ENCODE results near the gene PRSS57. TPM values are rescaled to one million over a fixed set of nuclear protein-coding genes. Genes with fewer than 3 reads are reported as not detected.
"Not testable (repeated sequence)": the region's sequence is repeated elsewhere in the genome, so short reads cannot be mapped to it uniquely, and the experiment has no call there.

The PRSS57 gene
- polyA plus RNA-seq, 1 donor = 1.1 TPM

DNA sequence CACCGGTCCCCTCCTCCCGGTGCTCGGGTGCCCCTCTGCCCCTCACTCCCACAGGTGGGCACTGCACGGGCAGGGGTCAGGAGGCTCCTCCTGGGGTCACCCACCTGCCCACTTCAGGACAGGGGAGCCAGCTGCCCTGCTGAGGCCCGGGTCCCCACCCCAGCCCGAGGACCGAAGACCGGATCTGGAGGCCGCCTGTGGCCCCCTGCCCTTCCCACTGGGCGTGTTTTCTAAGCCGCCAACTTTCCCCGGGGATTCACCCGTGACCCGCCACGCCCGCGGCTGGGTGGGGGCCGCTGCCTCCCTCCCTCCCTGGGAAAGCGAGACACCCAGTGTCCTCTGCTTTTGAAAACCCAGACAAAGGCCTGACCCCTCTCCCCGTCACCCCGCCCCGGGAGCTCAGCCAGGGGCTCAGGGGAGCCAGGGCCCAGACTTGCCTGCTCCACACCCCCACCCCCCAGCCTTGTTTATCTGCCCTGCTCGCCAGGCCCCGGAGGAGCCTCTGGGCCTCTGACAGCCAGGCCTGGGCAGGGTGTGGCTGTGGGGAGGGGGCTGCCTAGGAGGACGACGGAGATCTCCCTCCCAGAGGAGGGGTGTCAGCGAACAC is 14.8 kb upstream of the PRSS57 start:
- DNase-seq = peak in 1 of 2 donors; percentile 50

DNA sequence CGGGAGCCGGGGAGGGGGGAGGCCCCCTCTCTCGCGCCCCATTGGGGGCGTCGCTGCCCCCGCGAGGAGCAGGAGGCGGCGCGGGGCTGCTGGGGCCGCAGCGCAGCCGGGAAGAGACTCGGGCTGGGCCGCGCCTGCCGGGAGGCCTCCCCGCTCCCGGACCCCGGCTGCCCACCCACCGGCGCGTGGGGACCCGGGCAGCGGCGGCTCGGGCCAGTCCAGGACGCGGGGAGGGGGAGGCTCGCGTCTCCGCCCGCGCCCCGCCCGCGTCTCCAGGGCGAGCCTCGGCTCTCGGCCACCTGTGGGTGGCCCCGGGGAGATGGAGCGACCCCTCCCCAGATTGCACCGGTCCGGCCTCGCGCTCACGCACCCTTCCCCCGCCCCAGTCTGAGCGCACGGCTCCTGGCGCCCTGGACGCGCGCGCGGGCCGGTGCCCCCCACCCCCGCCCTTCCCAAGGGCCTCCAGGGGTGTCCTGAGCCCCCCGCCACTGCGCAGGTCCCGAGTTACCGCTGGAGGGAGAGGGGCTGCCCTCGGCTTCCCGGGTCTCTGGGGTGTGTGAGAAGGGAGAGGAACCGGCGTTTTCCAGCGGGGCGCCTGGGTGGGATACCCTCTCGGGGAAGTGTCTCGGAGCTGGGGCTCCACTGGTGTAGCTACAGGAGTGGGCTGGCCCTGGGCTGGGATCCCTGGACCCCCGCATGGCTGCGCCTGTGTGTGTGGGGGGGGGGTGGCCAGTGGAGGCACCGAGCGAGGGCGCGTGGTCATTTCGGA is 14.1 kb upstream of the PRSS57 start:
- peaks cover 4% of the 10 kb centered on the region for H3K9me3 ChIP-seq (ENCODE audit: control insufficient read depth, low read depth, low read length)
- H3K27me3 ChIP-seq (ENCODE audit: control insufficient read depth, insufficient read depth, low read length) = peaks cover 1% of the 10 kb centered on the region
- peak in 1 of 2 donors; percentile 17 for DNase-seq
- H3K4me3 ChIP-seq (ENCODE audit: low read length) = peak overlapping the region; percentile 58
- H3K4me1 ChIP-seq (ENCODE audit: control insufficient read depth, insufficient read depth, low read length) = peaks cover 19% of the 10 kb centered on the region
- H3K36me3 ChIP-seq (ENCODE audit: control insufficient read depth, insufficient read depth, low read length) = no peaks in the 10 kb centered on the region
- H3K27ac ChIP-seq (ENCODE audit: low read length) = no peak overlapping the region
- WGBS (ENCODE audit: insufficient coverage, low lambda C conversion rate) = no CpG with 5 or more reads among the region's 78 CpGs

More for the DNA sequence above, 14.8 kb upstream of the PRSS57 start:
- peaks cover 4% of the 10 kb centered on the region for H3K9me3 ChIP-seq (ENCODE audit: control insufficient read depth, low read depth, low read length)
- no peaks in the 10 kb centered on the region for H3K36me3 ChIP-seq (ENCODE audit: control insufficient read depth, insufficient read depth, low read length)
- H3K27me3 ChIP-seq (ENCODE audit: control insufficient read depth, insufficient read depth, low read length) = no peaks in the 10 kb centered on the region
- peak overlapping the region; percentile 58 for H3K4me3 ChIP-seq (ENCODE audit: low read length)
- peak overlapping the region; percentile 17 for H3K27ac ChIP-seq (ENCODE audit: low read length)
- no CpG with 5 or more reads among the region's 27 CpGs for WGBS (ENCODE audit: insufficient coverage, low lambda C conversion rate)
- H3K4me1 ChIP-seq (ENCODE audit: control insufficient read depth, insufficient read depth, low read length) = peaks cover 17% of the 10 kb centered on the region

DNA sequence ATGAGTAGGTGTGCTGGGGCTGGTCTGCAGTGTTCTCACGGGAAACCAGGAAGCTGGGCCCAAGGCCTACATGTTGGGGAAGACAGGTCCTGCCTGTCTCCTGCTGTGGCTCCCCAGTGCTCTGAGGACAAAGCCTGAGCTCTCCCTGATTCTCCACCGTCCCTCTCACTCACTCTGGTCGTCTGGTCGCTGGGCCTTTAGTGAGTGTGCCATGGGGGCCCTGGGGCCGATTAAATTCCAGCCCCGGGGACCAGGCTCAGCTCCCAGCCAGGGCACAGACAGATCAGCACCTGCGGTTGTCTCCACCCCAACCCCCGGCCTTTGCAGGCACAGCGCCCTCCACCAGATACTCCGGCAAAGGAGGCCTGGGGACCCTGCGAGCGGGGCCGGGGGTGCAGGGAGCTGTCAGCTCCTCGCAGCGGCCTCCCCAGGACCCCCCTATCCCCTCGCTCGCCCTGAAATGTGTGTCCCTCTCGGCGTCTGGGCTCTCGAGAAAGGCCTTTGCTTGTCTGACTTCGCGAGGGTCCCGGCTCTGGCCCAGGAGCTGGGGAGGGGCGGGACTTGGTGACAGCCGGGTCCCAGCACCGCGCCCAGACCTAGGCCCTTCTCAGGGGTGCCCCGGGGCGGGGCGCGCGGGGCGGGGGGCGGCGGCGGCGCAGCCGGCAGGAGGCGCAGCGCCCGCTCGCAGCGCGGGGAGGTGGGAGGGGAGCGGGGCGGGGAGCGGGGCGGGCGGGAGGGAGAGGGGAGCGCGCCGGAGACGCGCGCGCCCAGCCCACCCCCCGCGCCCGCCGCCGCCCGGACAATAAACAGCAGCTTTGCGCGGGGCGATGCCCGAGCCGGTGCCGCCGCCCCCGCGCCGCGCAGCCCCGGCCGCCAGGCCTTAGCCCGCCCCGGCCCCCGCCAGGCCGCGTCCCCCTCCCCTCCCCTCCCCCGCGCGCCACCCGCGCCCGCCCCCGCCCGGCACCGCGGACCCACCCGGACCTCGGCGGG is 13.2 kb upstream of the PRSS57 start, which contains the start of gene PALM:
PALM (plus strand) TSS at position 782 of the 990 bp plus-strand sequence. CDS start 212 bp downstream, outside the sequence.
- H3K9me3 ChIP-seq (ENCODE audit: control insufficient read depth, low read depth, low read length) = peaks cover 7% of the 10 kb centered on the region
- peak within 1 kb of the TSS; percentile 61 for H3K4me3 ChIP-seq (ENCODE audit: low read length)
- H3K36me3 ChIP-seq (ENCODE audit: control insufficient read depth, insufficient read depth, low read length) = no peaks in the 10 kb centered on the region
- H3K27me3 ChIP-seq (ENCODE audit: control insufficient read depth, insufficient read depth, low read length) = peaks cover 4% of the 10 kb centered on the region
- H3K27ac ChIP-seq (ENCODE audit: low read length) = peak within 1 kb of the TSS; percentile 40
- H3K4me1 ChIP-seq (ENCODE audit: control insufficient read depth, insufficient read depth, low read length) = peaks cover 23% of the 10 kb centered on the region
- no CpG with 5 or more reads among the region's 93 CpGs for WGBS (ENCODE audit: insufficient coverage, low lambda C conversion rate)
- peak in 1 of 2 donors; percentile 32 for DNase-seq

DNA sequence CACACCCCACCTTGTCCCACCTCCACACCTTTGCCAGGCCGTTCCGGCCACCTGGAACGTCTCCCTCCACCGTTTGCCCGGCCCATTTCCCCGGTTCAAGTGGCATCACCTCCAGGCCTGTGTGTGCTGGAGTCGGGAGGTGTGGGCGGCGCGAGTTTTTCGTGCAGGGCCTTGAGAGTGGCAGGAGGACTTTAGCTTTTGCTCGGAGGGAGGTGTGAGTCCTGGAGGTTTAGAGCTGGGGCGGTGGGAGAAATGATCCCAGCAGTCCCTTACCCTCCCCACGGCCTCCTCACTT is 9.1 kb upstream of the PRSS57 start:
- WGBS (ENCODE audit: insufficient coverage, low lambda C conversion rate) = 20% methylated on average over 1 of the region's 14 CpGs
- H3K36me3 ChIP-seq (ENCODE audit: control insufficient read depth, insufficient read depth, low read length) = no peaks in the 10 kb centered on the region
- peak overlapping the region; percentile 29 for H3K4me3 ChIP-seq (ENCODE audit: low read length)
- H3K27ac ChIP-seq (ENCODE audit: low read length) = no peak overlapping the region
- peaks cover 7% of the 10 kb centered on the region for H3K9me3 ChIP-seq (ENCODE audit: control insufficient read depth, low read depth, low read length)
- peaks cover 4% of the 10 kb centered on the region for H3K27me3 ChIP-seq (ENCODE audit: control insufficient read depth, insufficient read depth, low read length)
- H3K4me1 ChIP-seq (ENCODE audit: control insufficient read depth, insufficient read depth, low read length) = peaks cover 10% of the 10 kb centered on the region
- no peak for DNase-seq

DNA sequence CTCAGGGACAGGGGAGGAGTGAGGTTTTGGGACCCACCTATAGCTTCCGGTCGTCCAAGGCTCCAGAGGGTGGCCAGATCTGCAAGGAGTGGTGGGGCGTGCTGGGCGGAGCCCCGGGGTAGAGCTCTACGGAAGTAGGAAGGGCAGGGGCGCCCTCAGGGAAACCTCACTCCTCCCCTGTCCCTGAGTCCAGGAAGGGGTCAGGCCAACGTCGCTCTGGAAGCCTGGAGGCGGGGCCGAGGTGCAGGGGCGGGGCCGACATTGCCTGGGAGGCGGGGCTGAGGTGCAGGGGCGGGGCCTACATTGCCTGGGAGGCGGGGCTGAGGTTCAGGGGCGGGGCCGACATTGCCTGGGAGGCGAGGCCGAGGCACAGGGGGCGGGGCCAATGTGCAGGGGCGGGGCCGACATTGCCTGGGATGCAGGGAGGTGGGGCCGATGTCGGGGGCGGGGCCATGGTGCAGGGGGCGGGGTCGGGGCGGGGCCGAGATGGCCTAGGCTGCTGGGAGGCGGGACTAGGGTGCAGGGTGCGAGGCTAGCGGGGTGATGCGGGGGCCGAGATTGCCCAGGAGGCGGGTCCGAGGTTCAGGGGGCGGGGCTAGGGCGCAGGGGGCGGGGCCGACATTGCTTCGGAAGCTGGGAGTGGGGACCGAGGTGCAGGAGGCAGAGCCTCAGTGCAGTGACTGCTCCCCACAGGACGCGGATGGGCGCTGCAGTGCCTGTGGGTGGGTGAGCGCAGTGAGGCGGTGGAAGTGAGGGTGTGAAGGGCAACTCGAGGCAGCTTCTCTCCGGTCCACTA is 8.6 kb upstream of the PRSS57 start:
- peak; percentile 90 to 91 for DNase-seq
- Histone ChIP-seq H3K4me1 (ENCODE audit: control insufficient read depth, insufficient read depth, low read length) (peaks cover 10% of the 10 kb centered on the region), H3K9me3 (ENCODE audit: control insufficient read depth, low read depth, low read length) (peaks cover 7% of the 10 kb centered on the region), H3K27me3 (ENCODE audit: control insufficient read depth, insufficient read depth, low read length) (peaks cover 4% of the 10 kb centered on the region), H3K36me3 (ENCODE audit: control insufficient read depth, insufficient read depth, low read length) (no peaks in the 10 kb centered on the region), H3K4me3 (ENCODE audit: low read length) (peak overlapping the region; percentile 67), H3K27ac (ENCODE audit: low read length) (peak overlapping the region; percentile 61)
- WGBS (ENCODE audit: insufficient coverage, low lambda C conversion rate) = no CpG with 5 or more reads among the region's 50 CpGs

DNA sequence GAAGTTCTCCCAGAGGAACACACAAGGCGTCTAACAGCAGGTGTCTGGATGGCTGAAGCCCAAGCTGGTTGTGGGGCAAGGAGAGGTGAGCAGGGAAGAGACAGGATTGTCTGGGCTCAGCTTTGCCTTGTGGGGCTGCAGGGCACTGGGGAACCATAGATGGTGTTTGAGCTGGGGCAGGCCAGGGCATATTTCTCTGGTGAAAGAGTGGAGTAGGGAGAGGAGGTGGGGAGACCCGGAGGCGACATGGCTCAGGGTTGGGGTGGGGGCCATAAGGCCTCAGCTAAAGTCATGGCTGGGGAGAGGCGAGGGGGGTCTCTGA is 8.0 kb upstream of the PRSS57 start:
- WGBS (ENCODE audit: insufficient coverage, low lambda C conversion rate) = 33% methylated on average over 2 of the region's 4 CpGs
- Histone ChIP-seq H3K27ac (ENCODE audit: low read length) (peak overlapping the region; percentile 61), H3K4me3 (ENCODE audit: low read length) (peak overlapping the region; percentile 67), H3K36me3 (ENCODE audit: control insufficient read depth, insufficient read depth, low read length) (no peaks in the 10 kb centered on the region), H3K4me1 (ENCODE audit: control insufficient read depth, insufficient read depth, low read length) (peaks cover 7% of the 10 kb centered on the region), H3K27me3 (ENCODE audit: control insufficient read depth, insufficient read depth, low read length) (peaks cover 4% of the 10 kb centered on the region), H3K9me3 (ENCODE audit: control insufficient read depth, low read depth, low read length) (peaks cover 4% of the 10 kb centered on the region)
- no peak for DNase-seq

DNA sequence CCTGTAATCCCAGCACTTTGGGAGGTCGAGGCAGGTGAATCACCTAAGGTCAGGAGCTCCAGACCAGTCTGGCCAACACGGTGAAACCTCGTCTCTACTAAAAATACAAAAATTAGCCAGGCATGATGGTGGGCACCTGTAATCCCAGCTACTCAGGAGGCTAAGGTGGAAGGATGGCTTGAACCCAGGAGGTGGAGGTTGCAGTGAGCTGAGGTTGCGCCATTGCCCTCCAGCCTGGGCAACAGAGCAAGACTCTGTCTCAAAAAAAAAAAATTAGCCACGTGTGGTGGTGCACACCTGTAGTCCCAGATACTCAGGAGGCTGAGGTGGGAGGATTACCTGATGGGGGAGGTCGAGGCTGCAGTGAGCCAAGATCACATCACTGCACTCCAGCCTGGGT is 7.6 kb upstream of the PRSS57 start:
- not testable (repeated sequence) for H3K9me3 ChIP-seq (ENCODE audit: control insufficient read depth, low read depth, low read length); H3K27ac ChIP-seq (ENCODE audit: low read length); H3K36me3 ChIP-seq (ENCODE audit: control insufficient read depth, insufficient read depth, low read length); DNase-seq; H3K27me3 ChIP-seq (ENCODE audit: control insufficient read depth, insufficient read depth, low read length); H3K4me1 ChIP-seq (ENCODE audit: control insufficient read depth, insufficient read depth, low read length)
- H3K4me3 ChIP-seq (ENCODE audit: low read length) = peak overlapping the region; percentile 67
- WGBS (ENCODE audit: insufficient coverage, low lambda C conversion rate) = no CpG with 5 or more reads among the region's 6 CpGs

DNA sequence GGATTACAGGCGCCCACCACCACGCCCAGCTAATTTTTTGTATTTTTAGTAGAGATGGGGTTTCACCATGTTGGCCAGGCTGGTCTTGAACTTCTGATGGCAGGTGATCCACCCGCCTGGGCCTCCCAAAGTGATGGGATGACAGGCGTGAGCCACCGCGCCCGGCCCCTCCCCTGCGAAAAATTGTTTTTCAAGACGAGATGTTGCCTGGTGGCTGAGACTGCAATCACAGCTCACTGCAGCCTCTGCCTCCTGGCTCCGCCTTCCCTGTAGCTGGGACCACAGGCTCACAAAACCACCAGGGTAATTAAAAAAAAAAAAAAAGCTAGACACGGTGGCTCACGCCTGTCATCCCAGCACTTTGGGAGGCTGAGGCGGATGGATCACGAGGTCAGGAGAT is 4.6 kb upstream of the PRSS57 start:
- not testable (repeated sequence) for DNase-seq; H3K4me1 ChIP-seq (ENCODE audit: control insufficient read depth, insufficient read depth, low read length); H3K27ac ChIP-seq (ENCODE audit: low read length); H3K36me3 ChIP-seq (ENCODE audit: control insufficient read depth, insufficient read depth, low read length); H3K9me3 ChIP-seq (ENCODE audit: control insufficient read depth, low read depth, low read length); H3K4me3 ChIP-seq (ENCODE audit: low read length)
- no CpG with 5 or more reads among the region's 14 CpGs for WGBS (ENCODE audit: insufficient coverage, low lambda C conversion rate)
- H3K27me3 ChIP-seq (ENCODE audit: control insufficient read depth, insufficient read depth, low read length) = peaks cover 11% of the 10 kb centered on the region

DNA sequence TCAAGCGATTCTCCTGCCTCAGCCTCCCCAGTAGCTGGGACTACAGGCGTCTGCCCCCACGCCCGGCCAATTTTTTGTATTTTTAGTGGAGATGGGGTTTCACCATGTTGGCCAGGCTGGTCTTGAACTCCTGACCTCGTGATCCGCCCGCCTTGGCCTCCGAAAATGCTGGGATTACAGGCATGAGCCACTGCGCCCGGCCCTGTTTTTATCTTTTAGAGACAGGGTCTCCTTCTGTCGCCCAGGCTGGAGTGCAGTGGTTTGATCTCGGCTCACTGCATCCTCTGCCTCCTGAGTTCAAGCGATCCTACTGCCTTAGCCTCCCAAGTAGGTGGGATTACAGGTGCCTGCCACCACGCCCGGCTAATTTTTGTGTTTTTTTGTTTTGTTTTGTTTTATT is 3.3 kb upstream of the PRSS57 start:
- WGBS (ENCODE audit: insufficient coverage, low lambda C conversion rate) = 100% methylated on average over 2 of the region's 15 CpGs
- not testable (repeated sequence) for H3K4me3 ChIP-seq (ENCODE audit: low read length); H3K27ac ChIP-seq (ENCODE audit: low read length); H3K36me3 ChIP-seq (ENCODE audit: control insufficient read depth, insufficient read depth, low read length); DNase-seq; H3K9me3 ChIP-seq (ENCODE audit: control insufficient read depth, low read depth, low read length); H3K4me1 ChIP-seq (ENCODE audit: control insufficient read depth, insufficient read depth, low read length)
- peaks cover 12% of the 10 kb centered on the region for H3K27me3 ChIP-seq (ENCODE audit: control insufficient read depth, insufficient read depth, low read length)
